Lung (tissue), 12 donors: ENCODE data around the gene METRNL. TPM values are rescaled to one million over a fixed set of nuclear protein-coding genes. Genes with fewer than 3 reads are reported as not detected.

Experiments
- ATAC-seq: fragments of 200-7000 bp; cut with Tn5 transposase; one replicate; pipeline ENCODE4 v1.9.1; 2020; ENCODE audit warnings: moderate number of reproducible peaks; ENCODE audit not compliant: insufficient read depth, low FRiP score
- DNase-seq, 3 donors: peaks; one replicate each; pipeline ENCODE4 v3.0.0-alpha.2; 2013 to 2017
- H3K27ac ChIP-seq, 2 donors: one replicate each; pipeline ENCODE4 v1.5.1; 2013; ENCODE audit warnings: mild to moderate bottlenecking in 2 of 2, moderate library complexity in 2 of 2, control low read depth in 1 of 2, inconsistent platforms in 1 of 2, low read depth in 1 of 2, low read length in 1 of 2
- H3K27me3 ChIP-seq, 3 donors: one replicate each; pipeline ENCODE4 v1.5.1; 2013; ENCODE audit warnings: low read length in 2 of 3; ENCODE audit not compliant: control insufficient read depth in 3 of 3, insufficient read depth in 3 of 3
- H3K36me3 ChIP-seq, 4 donors: one replicate each; pipeline ENCODE4 v1.5.1; 2013; ENCODE audit warnings: low read length in 4 of 4, mild to moderate bottlenecking in 1 of 4, moderate library complexity in 1 of 4; ENCODE audit not compliant: control insufficient read depth in 4 of 4, insufficient read depth in 4 of 4
- H3K4me1 ChIP-seq, 5 donors: one replicate each; pipeline ENCODE4 v1.5.1; 2013; ENCODE audit warnings: low read length in 5 of 5, mild to moderate bottlenecking in 2 of 5, moderate library complexity in 1 of 5; ENCODE audit not compliant: control insufficient read depth in 5 of 5, insufficient read depth in 5 of 5
- H3K4me3 ChIP-seq: one replicate; pipeline ENCODE4 v1.5.1; 2013; ENCODE audit warnings: mild to moderate bottlenecking, control low read depth, moderate library complexity
- H3K9ac ChIP-seq, 2 donors: one replicate each; pipeline ENCODE4 v1.5.1; 2013; ENCODE audit warnings: low read length in 2 of 2, control low read depth in 1 of 2; ENCODE audit not compliant: insufficient read depth in 1 of 2
- H3K9me3 ChIP-seq, 4 donors: one replicate each; pipeline ENCODE4 v1.5.1; 2013; ENCODE audit warnings: low read length in 3 of 4, mild to moderate bottlenecking in 1 of 4, moderate library complexity in 1 of 4; ENCODE audit not compliant: control insufficient read depth in 4 of 4, insufficient read depth in 3 of 4
- WGBS, 2 donors: extraction: QIAGEN DNeasy Blood & Tissue Kit; methylation state at CpG; one replicate each; pipeline ENCODE4 v1.1.7; 2013; 5-methylcytosine and 5-hydroxymethylcytosine counted together
- polyA plus RNA-seq, 2 donors: library from polyadenylated mRNA; stranded (reverse); fragments of 200-250 nt; gene quantifications; one replicate each; pipeline ENCODE4 v1.2.1, GENCODE V29; 2013
- total RNA-seq, 2 donors: library from RNA; depleted of rRNA in 1 of 2; stranded (reverse); fragments of >200 nt in 1 of 2; gene quantifications; one replicate each; pipeline ENCODE4 v1.2.1, GENCODE V29; 2014 to 2021
- TF ChIP-seq, protein P1 (sequence below): IDR thresholded peaks from 2 replicates; pipeline ENCODE4 v1.5.1; 2012; ENCODE audit warnings: mild to moderate bottlenecking; ENCODE audit errors: control extremely low read depth, extremely low read depth
- donor health status: control.
- donor health status: control.
- donor health status: Bipolar disorder and iron deficiency.
- donor health status: healthy.
- donor health status: DM: yes; HTN: yes; CAD: no.

METRNL gene
- total and polyA plus RNA-seq, 4 donors: 48.2 to 181 (median 65.0) TPM

DNA sequence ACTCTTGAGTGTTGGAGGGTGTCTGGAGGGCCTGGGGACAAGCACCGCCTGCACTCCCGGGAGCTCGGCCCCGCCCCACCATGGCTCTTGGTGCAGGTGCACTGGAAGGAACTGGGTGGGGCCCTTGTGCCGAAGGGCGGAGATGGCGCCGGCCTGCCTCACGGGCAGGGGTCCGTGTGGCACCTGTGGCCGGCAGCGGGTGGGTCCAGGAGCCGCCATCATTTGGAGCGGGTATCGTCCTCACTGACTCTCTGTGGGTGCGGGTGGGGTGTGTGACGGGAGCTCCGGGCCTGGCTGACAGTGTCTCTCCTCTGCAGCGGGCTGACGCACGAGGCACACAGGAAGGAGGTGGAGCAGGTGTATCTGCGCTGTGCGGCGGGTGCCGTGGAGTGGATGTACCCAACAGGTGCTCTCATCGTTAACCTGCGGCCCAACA, 5.2 kb downstream of the METRNL start:
- peaks cover 0 to 26% (median 0%) of the 10 kb centered on the region in 4 donors for H3K36me3 ChIP-seq
- H3K9ac ChIP-seq: no peak overlapping the region
- peaks cover 0 to 44% (median 25%) of the 10 kb centered on the region in 5 donors for H3K4me1 ChIP-seq
- no peaks in the 10 kb centered on the region for H3K9me3 ChIP-seq
- no peak for ATAC-seq
- 72 to 92% methylated on average over 27 of the region's 27 CpGs for WGBS, 2 donors
- peak overlapping the region in 1 of 2 donors; percentile 72 for H3K27ac ChIP-seq
- no peaks in the 10 kb centered on the region for H3K27me3 ChIP-seq
- TF ChIP-seq, protein P1, sequence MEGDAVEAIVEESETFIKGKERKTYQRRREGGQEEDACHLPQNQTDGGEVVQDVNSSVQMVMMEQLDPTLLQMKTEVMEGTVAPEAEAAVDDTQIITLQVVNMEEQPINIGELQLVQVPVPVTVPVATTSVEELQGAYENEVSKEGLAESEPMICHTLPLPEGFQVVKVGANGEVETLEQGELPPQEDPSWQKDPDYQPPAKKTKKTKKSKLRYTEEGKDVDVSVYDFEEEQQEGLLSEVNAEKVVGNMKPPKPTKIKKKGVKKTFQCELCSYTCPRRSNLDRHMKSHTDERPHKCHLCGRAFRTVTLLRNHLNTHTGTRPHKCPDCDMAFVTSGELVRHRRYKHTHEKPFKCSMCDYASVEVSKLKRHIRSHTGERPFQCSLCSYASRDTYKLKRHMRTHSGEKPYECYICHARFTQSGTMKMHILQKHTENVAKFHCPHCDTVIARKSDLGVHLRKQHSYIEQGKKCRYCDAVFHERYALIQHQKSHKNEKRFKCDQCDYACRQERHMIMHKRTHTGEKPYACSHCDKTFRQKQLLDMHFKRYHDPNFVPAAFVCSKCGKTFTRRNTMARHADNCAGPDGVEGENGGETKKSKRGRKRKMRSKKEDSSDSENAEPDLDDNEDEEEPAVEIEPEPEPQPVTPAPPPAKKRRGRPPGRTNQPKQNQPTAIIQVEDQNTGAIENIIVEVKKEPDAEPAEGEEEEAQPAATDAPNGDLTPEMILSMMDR: no peak
- H3K4me3 ChIP-seq: no peak overlapping the region
- DNase-seq: peak in 2 of 3 donors; percentile 61 to 63

GRCh38 chr17:83085103-83085502, 5.7 kb downstream of the METRNL start:
- TF ChIP-seq, protein P1: no peak
- Histone ChIP-seq H3K27ac (peak overlapping the region in 1 of 2 donors; percentile 72), H3K4me1 (peaks cover 0 to 46% (median 25%) of the 10 kb centered on the region in 5 donors), H3K36me3 (peaks cover 0 to 29% (median 0%) of the 10 kb centered on the region in 4 donors), H3K9ac (no peak overlapping the region), H3K9me3 (no peaks in the 10 kb centered on the region), H3K27me3 (no peaks in the 10 kb centered on the region), H3K4me3 (no peak overlapping the region)
- DNase-seq (no peak), ATAC-seq (no peak)
- WGBS, 2 donors: 91 to 93% methylated on average over 22 of the region's 22 CpGs

- H3K36me3 ChIP-seq: peaks cover 0 to 29% (median 0%) of the 10 kb centered on the region in 4 donors
- no peak overlapping the region for H3K27ac ChIP-seq
- no peak overlapping the region for H3K9ac ChIP-seq
- peaks cover 0 to 48% (median 25%) of the 10 kb centered on the region in 5 donors for H3K4me1 ChIP-seq
- ATAC-seq: no peak
- 91 to 92% methylated on average over 25 of the region's 25 CpGs for WGBS, 2 donors
- H3K9me3 ChIP-seq: no peaks in the 10 kb centered on the region
- TF ChIP-seq, protein P1: no peak
- no peak for DNase-seq
- no peak overlapping the region for H3K4me3 ChIP-seq
- no peaks in the 10 kb centered on the region for H3K27me3 ChIP-seq
Measured at GRCh38 chr17:83085526-83086198, 6.3 kb downstream of the METRNL start.
